ENCODE results near the gene VWA3B.

The VWA3B gene

DNA sequence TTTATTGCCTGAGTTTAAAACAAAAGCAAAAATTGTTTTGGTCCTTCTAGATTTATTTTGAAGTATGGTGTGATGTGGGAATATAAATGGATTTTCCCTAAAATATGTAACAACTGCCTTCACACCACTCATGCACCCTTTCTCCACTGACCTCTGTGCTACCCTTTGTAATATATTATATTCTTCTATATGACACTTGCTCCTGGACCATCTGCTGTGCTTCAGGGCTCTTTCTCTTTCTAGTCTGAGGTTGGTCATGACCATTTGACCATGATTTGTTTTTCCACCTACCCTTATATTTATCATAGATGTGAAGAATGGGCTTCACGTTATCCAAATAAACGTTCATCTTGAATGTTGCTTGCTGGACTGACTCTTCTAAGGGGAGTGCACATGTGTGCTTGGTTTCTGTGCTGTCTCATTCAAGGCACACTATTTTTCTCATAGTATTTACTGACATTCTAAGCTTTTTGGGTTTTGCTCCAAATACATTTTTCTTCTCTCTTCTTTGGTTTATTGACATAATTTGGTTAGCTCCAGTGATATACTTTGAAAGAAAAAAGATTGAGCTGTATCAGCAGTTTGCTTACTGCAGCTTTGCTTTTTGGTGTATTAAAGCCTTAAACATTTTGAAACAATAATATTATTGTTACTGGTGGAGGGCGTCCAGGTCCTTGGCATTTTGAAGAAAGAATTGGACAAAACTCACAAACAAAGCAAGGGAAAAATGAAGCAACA is 61.8 kb downstream of the VWA3B start:
- Mint-ChIP-seq H3K27ac (no peak overlapping the region), H3K4me1 (no peaks in the 10 kb centered on the region), H3K36me3 (ENCODE audit: low read depth) (no peaks in the 10 kb centered on the region), H3K4me3 (no peak overlapping the region), H3K9me3 (peaks cover 19% of the 10 kb centered on the region), H3K27me3 (ENCODE audit: low read depth, poor library complexity) (no peaks in the 10 kb centered on the region)
- TF ChIP-seq, protein P1, sequence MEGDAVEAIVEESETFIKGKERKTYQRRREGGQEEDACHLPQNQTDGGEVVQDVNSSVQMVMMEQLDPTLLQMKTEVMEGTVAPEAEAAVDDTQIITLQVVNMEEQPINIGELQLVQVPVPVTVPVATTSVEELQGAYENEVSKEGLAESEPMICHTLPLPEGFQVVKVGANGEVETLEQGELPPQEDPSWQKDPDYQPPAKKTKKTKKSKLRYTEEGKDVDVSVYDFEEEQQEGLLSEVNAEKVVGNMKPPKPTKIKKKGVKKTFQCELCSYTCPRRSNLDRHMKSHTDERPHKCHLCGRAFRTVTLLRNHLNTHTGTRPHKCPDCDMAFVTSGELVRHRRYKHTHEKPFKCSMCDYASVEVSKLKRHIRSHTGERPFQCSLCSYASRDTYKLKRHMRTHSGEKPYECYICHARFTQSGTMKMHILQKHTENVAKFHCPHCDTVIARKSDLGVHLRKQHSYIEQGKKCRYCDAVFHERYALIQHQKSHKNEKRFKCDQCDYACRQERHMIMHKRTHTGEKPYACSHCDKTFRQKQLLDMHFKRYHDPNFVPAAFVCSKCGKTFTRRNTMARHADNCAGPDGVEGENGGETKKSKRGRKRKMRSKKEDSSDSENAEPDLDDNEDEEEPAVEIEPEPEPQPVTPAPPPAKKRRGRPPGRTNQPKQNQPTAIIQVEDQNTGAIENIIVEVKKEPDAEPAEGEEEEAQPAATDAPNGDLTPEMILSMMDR (IDR thresholded peaks at IDR 0.05) = no peak
- DNase-seq = no peak

GRCh38 chr2:98149333-98149697 is 62.3 kb downstream of the VWA3B start:
- no peaks in the 10 kb centered on the region for H3K36me3 Mint-ChIP-seq (ENCODE audit: low read depth)
- H3K4me1 Mint-ChIP-seq = no peaks in the 10 kb centered on the region
- peaks cover 19% of the 10 kb centered on the region for H3K9me3 Mint-ChIP-seq
- TF ChIP-seq, protein P1 (IDR thresholded peaks at IDR 0.05) = no peak
- H3K27me3 Mint-ChIP-seq (ENCODE audit: low read depth, poor library complexity) = peaks cover under 1% of the 10 kb centered on the region
- DNase-seq = no peak
- H3K4me3 Mint-ChIP-seq = no peak overlapping the region
- no peak overlapping the region for H3K27ac Mint-ChIP-seq

DNA sequence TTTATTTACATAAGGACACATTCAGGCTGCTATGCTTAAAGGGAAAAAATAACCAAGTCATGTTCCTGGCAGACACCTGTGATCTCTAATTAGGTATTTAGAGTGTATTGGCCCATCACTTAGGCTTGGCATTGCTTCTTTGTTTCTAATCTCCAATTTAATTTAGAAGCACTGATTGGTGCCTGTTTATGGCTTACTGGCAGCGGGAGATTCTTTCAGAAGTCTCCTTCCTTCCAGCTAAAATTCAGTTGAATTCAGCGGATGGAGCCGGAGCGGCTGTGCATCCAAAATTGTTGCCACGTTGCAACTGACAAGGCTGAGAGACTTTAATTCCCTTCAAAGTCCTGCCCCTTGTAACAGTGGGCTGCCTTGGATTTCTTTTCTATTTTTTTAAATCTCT is 66.5 kb downstream of the VWA3B start:
- TF ChIP-seq, protein P1 (IDR thresholded peaks at IDR 0.05) = no peak
- H3K27me3 Mint-ChIP-seq (ENCODE audit: low read depth, poor library complexity) = peaks cover 8% of the 10 kb centered on the region
- no peak overlapping the region for H3K27ac Mint-ChIP-seq
- H3K9me3 Mint-ChIP-seq = no peaks in the 10 kb centered on the region
- H3K4me1 Mint-ChIP-seq = peaks cover 3% of the 10 kb centered on the region
- no peak for DNase-seq
- no peak overlapping the region for H3K4me3 Mint-ChIP-seq
- H3K36me3 Mint-ChIP-seq (ENCODE audit: low read depth) = no peaks in the 10 kb centered on the region

DNA sequence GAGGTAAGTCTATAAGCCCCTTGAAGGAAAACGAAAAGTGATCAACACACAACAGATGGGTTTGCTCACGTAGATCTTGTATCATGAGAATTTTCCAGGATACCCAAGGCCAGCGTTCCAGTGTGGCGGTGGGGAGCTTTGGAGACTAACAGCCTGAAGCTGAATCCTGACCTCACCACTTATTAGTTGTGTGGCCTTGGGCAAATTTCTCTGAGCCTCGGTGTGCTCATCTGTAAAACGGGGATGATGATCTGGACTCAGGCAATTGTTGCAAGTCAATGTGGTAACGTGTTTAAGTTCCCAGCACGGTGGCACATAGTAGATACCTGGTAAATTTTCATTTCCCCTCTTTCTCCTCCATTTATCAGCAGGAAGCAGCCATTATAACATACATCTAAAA is 68.3 kb downstream of the VWA3B start:
- peaks cover 9% of the 10 kb centered on the region for H3K4me1 Mint-ChIP-seq
- peaks cover 8% of the 10 kb centered on the region for H3K27me3 Mint-ChIP-seq (ENCODE audit: low read depth, poor library complexity)
- no peak for DNase-seq
- H3K9me3 Mint-ChIP-seq = no peaks in the 10 kb centered on the region
- no peaks in the 10 kb centered on the region for H3K36me3 Mint-ChIP-seq (ENCODE audit: low read depth)
- H3K27ac Mint-ChIP-seq = no peak overlapping the region
- TF ChIP-seq, protein P1 (IDR thresholded peaks at IDR 0.05) = no peak
- no peak overlapping the region for H3K4me3 Mint-ChIP-seq

- Mint-ChIP-seq H3K27me3 (ENCODE audit: low read depth, poor library complexity) (peaks cover 8% of the 10 kb centered on the region), H3K36me3 (ENCODE audit: low read depth) (no peaks in the 10 kb centered on the region), H3K27ac (no peak overlapping the region), H3K4me3 (no peak overlapping the region), H3K9me3 (no peaks in the 10 kb centered on the region), H3K4me1 (peaks cover 13% of the 10 kb centered on the region)
- TF ChIP-seq, protein P1 (IDR thresholded peaks at IDR 0.05) = no peak
- DNase-seq = no peak
Observed at GRCh38 chr2:98155716-98156115, 68.7 kb downstream of the VWA3B start.

GRCh38 chr2:98156304-98156703 is 69.3 kb downstream of the VWA3B start:
- TF ChIP-seq, protein P1 (IDR thresholded peaks at IDR 0.05) = no peak
- H3K36me3 Mint-ChIP-seq (ENCODE audit: low read depth) = no peaks in the 10 kb centered on the region

More at GRCh38 chr2:98156304-98156703, 69.3 kb downstream of the VWA3B start:
- Mint-ChIP-seq H3K9me3 (no peaks in the 10 kb centered on the region), H3K27ac (no peak overlapping the region), H3K4me3 (no peak overlapping the region), H3K27me3 (ENCODE audit: low read depth, poor library complexity) (peaks cover 8% of the 10 kb centered on the region), H3K4me1 (peaks cover 19% of the 10 kb centered on the region)
- no peak for DNase-seq

All from nephron progenitor cell (in vitro differentiated cells).